Tibial nerve (tissue), 4 donors: ENCODE measurements around the gene FMNL2. TPM values are rescaled to one million over a fixed set of nuclear protein-coding genes. Genes with fewer than 3 reads are reported as not detected.
"Not testable (repeated sequence)": the region's sequence is repeated elsewhere in the genome, so short reads cannot be mapped to it uniquely, and the experiment has no call there.

Source experiments
- DNase-seq, 2 donors: peaks; one replicate each; pipeline ENCODE4 v3.0.0-alpha.2; 2019; ENCODE audit warnings: low spot score in 2 of 2
- H3K27ac ChIP-seq, 4 donors: fragments of 200-600 bp; sonication (generic) in 3 of 4; one replicate each; pipeline ENCODE4 v1.5.1; 2017 to 2019; ENCODE audit warnings: mild to moderate bottlenecking in 1 of 4
- H3K27me3 ChIP-seq, 2 donors: fragments of 200-600 bp; sonication (generic) in 1 of 2; one replicate each; pipeline versions ENCODE4 v1.5.1 to v1.6.0; 2017 to 2019
- H3K36me3 ChIP-seq, 3 donors: fragments of 200-600 bp; sonication (generic); one replicate each; pipeline ENCODE4 v1.5.1; 2018 to 2019
- H3K4me1 ChIP-seq, 4 donors: fragments of 200-600 bp; sonication (generic) in 3 of 4; one replicate each; pipeline ENCODE4 v1.5.1; 2017 to 2019
- H3K4me3 ChIP-seq, 4 donors: fragments of 200-600 bp; sonication (generic) in 3 of 4; one replicate each; pipeline ENCODE4 v1.5.1; 2017 to 2019; ENCODE audit warnings: mild to moderate bottlenecking in 1 of 4, moderate library complexity in 1 of 4
- H3K9me3 ChIP-seq, 4 donors: fragments of 200-600 bp; sonication (generic) in 3 of 4; one replicate each; pipeline ENCODE4 v1.5.1; 2017 to 2019
- CTCF ChIP-seq, 5 experiments: fragments of 200-600 bp in 3 of 5; fragments of 450-650 bp in 2 of 5; sonication (generic) in 3 of 5; IDR thresholded peaks; one replicate each; pipeline ENCODE4 v1.5.1; 2016 to 2019; ENCODE audit warnings: antibody characterized with exemption in 5 of 5, mild to moderate bottlenecking in 3 of 5, moderate library complexity in 2 of 5
- EP300 ChIP-seq, 2 donors: sonication (generic); formaldehyde crosslinking; IDR thresholded peaks; one replicate each; pipeline ENCODE4 v1.6.1; 2017; ENCODE audit warnings: antibody characterized with exemption in 2 of 2, mild to moderate bottlenecking in 1 of 2
- POLR2A ChIP-seq, 2 donors: fragments of 450-650 bp; IDR thresholded peaks; one replicate each; pipeline ENCODE4 v1.6.1; 2017; ENCODE audit warnings: antibody characterized with exemption in 2 of 2, mild to moderate bottlenecking in 2 of 2, moderate library complexity in 2 of 2
- WGBS, 2 donors: methylation state at CpG; one replicate each; pipeline ENCODE4 v1.1.5; 2018; 5-methylcytosine and 5-hydroxymethylcytosine counted together
- total RNA-seq, 4 donors: library from RNA; depleted of rRNA; stranded (reverse); fragments of >200 nt; gene quantifications; one replicate each; pipeline ENCODE4 v1.1.0, GENCODE V29; 2016

FMNL2 gene
- total RNA-seq, 4 donors from 2014 or later, result 94.5 to 131 (median 98.1) TPM

- Histone ChIP-seq H3K4me3 (no peak overlapping the region), H3K27me3 (no peaks in the 10 kb centered on the region), H3K27ac (peak overlapping the region in 1 of 4 donors; percentile 6), H3K9me3 (no peaks in the 10 kb centered on the region), H3K4me1 (peaks cover 0 to 36% (median 2%) of the 10 kb centered on the region in 4 donors), H3K36me3 (no peaks in the 10 kb centered on the region)
- TF ChIP-seq POLR2A (IDR thresholded peaks at IDR 0.05) (no peak), EP300 (IDR thresholded peaks at IDR 0.05) (no peak), CTCF (IDR thresholded peaks at IDR 0.05) (no peak)
- DNase-seq, result no peak
- WGBS, 2 donors, result 48 to 71% methylated on average over 2 of the region's 2 CpGs
Measured at GRCh38 chr2:152519581-152519952, 184.6 kb downstream of the FMNL2 start.

- Histone ChIP-seq H3K4me1 (peaks cover 0 to 44% (median 3%) of the 10 kb centered on the region in 4 donors), H3K9me3 (no peaks in the 10 kb centered on the region), H3K36me3 (no peaks in the 10 kb centered on the region), H3K27ac (peak overlapping the region in 1 of 4 donors; percentile 6), H3K4me3 (no peak overlapping the region), H3K27me3 (no peaks in the 10 kb centered on the region)
- no peak for TF ChIP-seq POLR2A (IDR thresholded peaks at IDR 0.05)
- TF ChIP-seq CTCF (IDR thresholded peaks at IDR 0.05), result no peak
- no peak for DNase-seq
Measured at GRCh38 chr2:152520759-152521158, 185.8 kb downstream of the FMNL2 start.

- H3K4me3 ChIP-seq, H3K9me3 ChIP-seq, H3K27me3 ChIP-seq, H3K27ac ChIP-seq, H3K36me3 ChIP-seq, DNase-seq: not testable (repeated sequence)
- WGBS, 2 donors, result 82 to 92% methylated on average over 3 of the region's 3 CpGs
- peaks cover 0 to 51% (median 3%) of the 10 kb centered on the region in 4 donors for H3K4me1 ChIP-seq
Measured at GRCh38 chr2:152522446-152522845, 187.5 kb downstream of the FMNL2 start.

- Histone ChIP-seq H3K9me3 (no peaks in the 10 kb centered on the region), H3K4me1 (peaks cover 0 to 48% (median 3%) of the 10 kb centered on the region in 4 donors), H3K27me3 (no peaks in the 10 kb centered on the region), H3K27ac (no peak overlapping the region), H3K4me3 (no peak overlapping the region), H3K36me3 (no peaks in the 10 kb centered on the region)
- DNase-seq, result no peak
- TF ChIP-seq EP300 (IDR thresholded peaks at IDR 0.05) (no peak), POLR2A (IDR thresholded peaks at IDR 0.05) (no peak), CTCF (IDR thresholded peaks at IDR 0.05) (no peak)
Measured at GRCh38 chr2:152523091-152523490, 188.1 kb downstream of the FMNL2 start.

GRCh38 chr2:152525277-152525838 lies 190.4 kb downstream of the FMNL2 start:
- peak overlapping the region in 2 of 4 donors; percentile 9 to 32 for H3K27ac ChIP-seq
- H3K4me1 ChIP-seq, result peaks cover 0 to 37% (median 3%) of the 10 kb centered on the region in 4 donors
- WGBS, 2 donors, result 69% methylated on average over 6 of the region's 6 CpGs
- no peak for DNase-seq
- H3K27me3 ChIP-seq, result no peaks in the 10 kb centered on the region
- no peak overlapping the region for H3K4me3 ChIP-seq
- TF ChIP-seq POLR2A (IDR thresholded peaks at IDR 0.05) (no peak), CTCF (IDR thresholded peaks at IDR 0.05) (no peak), EP300 (IDR thresholded peaks at IDR 0.05) (no peak)
- no peaks in the 10 kb centered on the region for H3K9me3 ChIP-seq
- no peaks in the 10 kb centered on the region for H3K36me3 ChIP-seq
